Upper lobe of left lung (tissue), 6 donors: ENCODE measurements around the gene FAM181A. TPM values are rescaled to one million over a fixed set of nuclear protein-coding genes. Genes with fewer than 3 reads are reported as not detected.
A peak's percentile ranks its signal among the peaks of the same experiment; 100 is the strongest.

ENCODE experiments used
- ATAC-seq, 2 donors: fragments of 200-7000 bp; cut with Tn5 transposase; one replicate each; pipeline ENCODE4 v1.9.1; 2022; ENCODE audit warnings: mild to moderate bottlenecking in 2 of 2, moderate library complexity in 2 of 2; ENCODE audit not compliant: low FRiP score in 2 of 2
- DNase-seq, 2 donors: peaks; one replicate each; pipeline ENCODE4 v3.0.0-alpha.2; 2019 to 2020
- H3K27ac ChIP-seq, 4 donors: fragments of 200-600 bp; sonication (generic); one replicate each; pipeline ENCODE4 v1.5.1; 2016 to 2019
- H3K27me3 ChIP-seq, 4 donors: fragments of 200-600 bp; sonication (generic); one replicate each; pipeline ENCODE4 v1.5.1; 2017 to 2019
- H3K36me3 ChIP-seq, 4 donors: fragments of 200-600 bp; sonication (generic); one replicate each; pipeline ENCODE4 v1.5.1; 2016 to 2019
- H3K4me1 ChIP-seq, 4 donors: fragments of 200-600 bp; sonication (generic); one replicate each; pipeline ENCODE4 v1.5.1; 2018 to 2019
- H3K4me3 ChIP-seq, 4 donors: fragments of 200-600 bp; sonication (generic); one replicate each; pipeline ENCODE4 v1.5.1; 2017 to 2019; ENCODE audit warnings: mild to moderate bottlenecking in 2 of 4, moderate library complexity in 1 of 4
- H3K9me3 ChIP-seq, 4 donors: fragments of 200-600 bp; sonication (generic); one replicate each; pipeline ENCODE4 v1.5.1; 2018 to 2019
- CTCF ChIP-seq, 6 experiments: fragments of 450-650 bp in 4 of 6; fragments of 200-600 bp in 2 of 6; sonication (generic) in 2 of 6; IDR thresholded peaks; one replicate each; pipeline ENCODE4 v1.5.1; 2016 to 2019; ENCODE audit warnings: antibody characterized with exemption in 6 of 6
- EP300 ChIP-seq, 4 donors: sonication (generic); formaldehyde crosslinking; IDR thresholded peaks; one replicate each; pipeline ENCODE4 v1.5.1; 2017; ENCODE audit warnings: antibody characterized with exemption in 4 of 4, control low read depth in 2 of 4
- POLR2A ChIP-seq, 4 donors: fragments of 450-650 bp; IDR thresholded peaks; one replicate each; pipeline ENCODE4 v1.5.1; 2016 to 2017; ENCODE audit warnings: antibody characterized with exemption in 4 of 4, mild to moderate bottlenecking in 2 of 4
- POLR2AphosphoS5 ChIP-seq, 2 donors: sonication (generic); formaldehyde crosslinking; IDR thresholded peaks; one replicate each; pipeline ENCODE4 v1.5.1; 2017; ENCODE audit warnings: antibody characterized with exemption in 2 of 2
- WGBS, 2 donors: methylation state at CpG; one replicate each; pipeline ENCODE4 v1.1.5; 2017 to 2018; 5-methylcytosine and 5-hydroxymethylcytosine counted together
- total RNA-seq, 6 donors: library from RNA; depleted of rRNA in 4 of 6; stranded (reverse); fragments of >200 nt in 4 of 6; gene quantifications; one replicate each; pipeline versions ENCODE4 v1.1.0 to v1.2.1, GENCODE V29; 2016 to 2021
- donor health status: DM: no; HTN: no; CAD: no; lungs with moderate emphysema.
- donor health status: DM: no; HTN: yes; CAD: no; lungs with severe emphysema.

Gene FAM181A
- total RNA-seq, 6 donors from 2014 or later, result 1.6 to 13.4 (median 1.9) TPM; not detected in 2

GRCh38 chr14:93970585-93970964 is 43.4 kb downstream of the FAM181A start:
- Histone ChIP-seq H3K36me3 (no peaks in the 10 kb centered on the region), H3K4me1 (peaks cover 6 to 22% (median 9%) of the 10 kb centered on the region in 4 donors), H3K27me3 (no peaks in the 10 kb centered on the region), H3K27ac (peak overlapping the region in 1 of 4 donors; percentile 39), H3K9me3 (no peaks in the 10 kb centered on the region), H3K4me3 (peak overlapping the region in 3 of 4 donors; percentile 26 to 47 (median 42))
- ATAC-seq (peak; percentile 37 to 46), DNase-seq (peak in 1 of 2 donors; percentile 49)
- TF ChIP-seq CTCF (IDR thresholded peaks at IDR 0.05) (peak in 4 of 6 experiments; percentile 30 to 48 (median 39)), POLR2AphosphoS5 (IDR thresholded peaks at IDR 0.05) (no peak)
- 37 to 50% methylated on average over 9 of the region's 9 CpGs for WGBS, 2 donors

- WGBS, 2 donors, result 41% methylated on average over 13 to 15 of the region's 15 CpGs
- Histone ChIP-seq H3K27me3 (no peaks in the 10 kb centered on the region), H3K27ac (peak overlapping the region in 2 of 4 donors; percentile 35 to 39), H3K4me1 (peaks cover 6 to 19% (median 9%) of the 10 kb centered on the region in 4 donors), H3K9me3 (no peaks in the 10 kb centered on the region), H3K36me3 (no peaks in the 10 kb centered on the region), H3K4me3 (peak overlapping the region in 3 of 4 donors; percentile 26 to 47 (median 42))
- no peak for TF ChIP-seq POLR2AphosphoS5 (IDR thresholded peaks at IDR 0.05)
- no peak for TF ChIP-seq EP300 (IDR thresholded peaks at IDR 0.05)
- no peak for TF ChIP-seq CTCF (IDR thresholded peaks at IDR 0.05)
- no peak for TF ChIP-seq POLR2A (IDR thresholded peaks at IDR 0.05)
- no peak for DNase-seq
- no peak for ATAC-seq
Observed at GRCh38 chr14:93970965-93971634, 44.0 kb downstream of the FAM181A start.

GRCh38 chr14:93971635-93972027 is 44.5 kb downstream of the FAM181A start:
- no peak overlapping the region for H3K4me3 ChIP-seq
- no peak for TF ChIP-seq POLR2AphosphoS5 (IDR thresholded peaks at IDR 0.05)
- TF ChIP-seq EP300 (IDR thresholded peaks at IDR 0.05), result no peak
- TF ChIP-seq POLR2A (IDR thresholded peaks at IDR 0.05), result no peak
- no peak for TF ChIP-seq CTCF (IDR thresholded peaks at IDR 0.05)

GRCh38 chr14:93972618-93973205 is 45.6 kb downstream of the FAM181A start:
- Histone ChIP-seq H3K9me3 (no peaks in the 10 kb centered on the region), H3K27me3 (no peaks in the 10 kb centered on the region), H3K27ac (no peak overlapping the region), H3K36me3 (no peaks in the 10 kb centered on the region), H3K4me3 (no peak overlapping the region), H3K4me1 (peaks cover 6 to 11% (median 9%) of the 10 kb centered on the region in 4 donors)
- TF ChIP-seq EP300 (IDR thresholded peaks at IDR 0.05) (no peak), POLR2AphosphoS5 (IDR thresholded peaks at IDR 0.05) (no peak)
- DNase-seq (no peak), ATAC-seq (no peak)
- WGBS, 2 donors, result 79% methylated on average over 6 of the region's 6 CpGs; no CpG with 5 or more reads in 1 of the 2 donors

More at GRCh38 chr14:93971635-93972027, 44.5 kb downstream of the FAM181A start:
- peaks cover 6 to 19% (median 9%) of the 10 kb centered on the region in 4 donors for H3K4me1 ChIP-seq
- H3K27ac ChIP-seq, result no peak overlapping the region
- no peaks in the 10 kb centered on the region for H3K36me3 ChIP-seq
- no peaks in the 10 kb centered on the region for H3K27me3 ChIP-seq
- no peaks in the 10 kb centered on the region for H3K9me3 ChIP-seq
- 79 to 85% methylated on average over 3 of the region's 3 CpGs for WGBS, 2 donors
- DNase-seq, result no peak
- no peak for ATAC-seq

GRCh38 chr14:93973607-93974006 is 46.5 kb downstream of the FAM181A start:
- TF ChIP-seq POLR2AphosphoS5 (IDR thresholded peaks at IDR 0.05) (no peak), POLR2A (IDR thresholded peaks at IDR 0.05) (no peak), EP300 (IDR thresholded peaks at IDR 0.05) (no peak), CTCF (IDR thresholded peaks at IDR 0.05) (no peak)
- WGBS, 2 donors, result 72 to 93% methylated on average over 2 to 4 of the region's 6 CpGs

More at GRCh38 chr14:93973607-93974006, 46.5 kb downstream of the FAM181A start:
- Histone ChIP-seq H3K36me3 (no peaks in the 10 kb centered on the region), H3K4me3 (no peak overlapping the region), H3K27ac (no peak overlapping the region), H3K4me1 (peaks cover 6 to 11% (median 9%) of the 10 kb centered on the region in 4 donors), H3K9me3 (no peaks in the 10 kb centered on the region), H3K27me3 (no peaks in the 10 kb centered on the region)
- DNase-seq (no peak), ATAC-seq (no peak)
